ENCODE results near the gene NFATC2.

DNA sequence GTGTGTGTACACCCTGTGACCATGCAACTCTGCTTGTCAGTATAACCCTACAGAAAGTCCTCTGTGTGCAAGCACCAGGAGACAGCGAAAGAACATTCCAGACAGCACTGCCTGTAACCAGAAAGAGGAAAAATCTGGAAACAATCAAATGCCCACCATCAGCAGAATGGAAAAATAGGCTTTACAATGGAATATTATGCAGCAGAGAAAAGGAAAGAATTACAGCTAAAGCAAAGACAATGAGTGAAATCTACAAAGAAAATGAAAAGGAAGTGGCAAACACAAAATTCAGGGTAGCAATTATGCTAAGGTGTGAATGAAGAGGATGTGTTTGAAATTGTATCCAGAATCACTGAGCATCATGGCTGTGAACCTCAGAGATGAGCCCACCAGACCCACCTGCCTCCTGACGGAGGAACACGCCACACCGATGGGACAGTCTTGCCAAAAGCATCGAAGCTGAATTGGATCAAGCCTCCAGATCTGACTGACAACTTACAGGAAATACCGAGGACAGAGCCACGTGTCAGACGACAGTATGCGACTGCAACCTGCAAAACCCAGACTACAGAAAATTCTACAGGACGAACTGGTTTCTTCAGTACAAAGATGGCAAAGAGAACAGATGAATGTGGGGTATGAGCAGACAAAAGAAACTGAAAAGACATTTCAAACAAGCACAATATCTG lies 133.2 kb downstream of the NFATC2 start:
- no peak for TF ChIP-seq EZH2phosphoT487 (conservative IDR thresholded peaks at IDR 0.05; ENCODE audit: low read length)
- TF ChIP-seq, protein P1, sequence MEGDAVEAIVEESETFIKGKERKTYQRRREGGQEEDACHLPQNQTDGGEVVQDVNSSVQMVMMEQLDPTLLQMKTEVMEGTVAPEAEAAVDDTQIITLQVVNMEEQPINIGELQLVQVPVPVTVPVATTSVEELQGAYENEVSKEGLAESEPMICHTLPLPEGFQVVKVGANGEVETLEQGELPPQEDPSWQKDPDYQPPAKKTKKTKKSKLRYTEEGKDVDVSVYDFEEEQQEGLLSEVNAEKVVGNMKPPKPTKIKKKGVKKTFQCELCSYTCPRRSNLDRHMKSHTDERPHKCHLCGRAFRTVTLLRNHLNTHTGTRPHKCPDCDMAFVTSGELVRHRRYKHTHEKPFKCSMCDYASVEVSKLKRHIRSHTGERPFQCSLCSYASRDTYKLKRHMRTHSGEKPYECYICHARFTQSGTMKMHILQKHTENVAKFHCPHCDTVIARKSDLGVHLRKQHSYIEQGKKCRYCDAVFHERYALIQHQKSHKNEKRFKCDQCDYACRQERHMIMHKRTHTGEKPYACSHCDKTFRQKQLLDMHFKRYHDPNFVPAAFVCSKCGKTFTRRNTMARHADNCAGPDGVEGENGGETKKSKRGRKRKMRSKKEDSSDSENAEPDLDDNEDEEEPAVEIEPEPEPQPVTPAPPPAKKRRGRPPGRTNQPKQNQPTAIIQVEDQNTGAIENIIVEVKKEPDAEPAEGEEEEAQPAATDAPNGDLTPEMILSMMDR (IDR thresholded peaks at IDR 0.05; ENCODE audit: insufficient read depth, low read length, poor library complexity, severe bottlenecking) = no peak

Measured in SU-DHL-6 (cell line).